Keratinocyte (primary cell): ENCODE results near the gene RGS13. TPM values are rescaled to one million over a fixed set of nuclear protein-coding genes. Genes with fewer than 3 reads are reported as not detected.

Source experiments
- DNase-seq: peaks from one replicate; pipeline ENCODE4 v3.0.0-alpha.2; 2011; ENCODE audit warnings: low read depth, missing footprints, low spot score
- FAIRE-seq: peaks from 2 replicates; lab custom pipeline; 2011; peaks lifted over from hg19 to GRCh38; lab: Jason Lieb, UNC
- H2AFZ ChIP-seq: 2 replicates; pipeline ENCODE4 v1.6.0; 2012; ENCODE audit warnings: low read length, control low read depth, inconsistent platforms; ENCODE audit not compliant: control insufficient read depth
- H3K27ac ChIP-seq: 2 replicates; pipeline ENCODE4 v1.5.1; 2011; ENCODE audit warnings: low read length; ENCODE audit not compliant: control insufficient read depth, insufficient read depth
- H3K27me3 ChIP-seq: 3 replicates; pipeline ENCODE4 v1.6.0; 2011; ENCODE audit warnings: low read length; ENCODE audit not compliant: control insufficient read depth, insufficient read depth; ENCODE audit errors: extremely low read depth
- H3K36me3 ChIP-seq, 2 experiments: 2 replicates in 1 of 2; 3 replicates in 1 of 2; pipeline ENCODE4 v1.5.1; 2011; ENCODE audit warnings: low read length in 2 of 2, mild to moderate bottlenecking in 1 of 2; ENCODE audit not compliant: control insufficient read depth in 2 of 2, insufficient read depth in 2 of 2; ENCODE audit errors: extremely low read depth in 1 of 2
- H3K4me1 ChIP-seq: 3 replicates; pipeline ENCODE4 v1.5.1; 2011; ENCODE audit warnings: low read length; ENCODE audit not compliant: control insufficient read depth, insufficient read depth; ENCODE audit errors: extremely low read depth
- H3K4me2 ChIP-seq: 3 replicates; pipeline ENCODE4 v1.6.0; 2011; ENCODE audit warnings: low read depth, low read length; ENCODE audit not compliant: control insufficient read depth, insufficient read depth; ENCODE audit errors: extremely low read depth
- H3K4me3 ChIP-seq, 3 experiments: fragments of 200-600 bp in 1 of 3; sonication (generic) in 1 of 3; 2 replicates in 2 of 3; 3 replicates in 1 of 3; pipeline ENCODE4 v1.5.1; 2011 to 2016; ENCODE audit warnings: low read length in 3 of 3, mild to moderate bottlenecking in 3 of 3, control low read depth in 2 of 3, inconsistent platforms in 1 of 3, low read depth in 1 of 3, mixed read lengths in 1 of 3, mixed run types in 1 of 3, moderate library complexity in 1 of 3; ENCODE audit not compliant: control insufficient read depth in 2 of 3, insufficient read depth in 2 of 3; ENCODE audit errors: extremely low read depth in 1 of 3
- H3K79me2 ChIP-seq: 2 replicates; pipeline ENCODE4 v1.6.0; 2012; ENCODE audit warnings: low read length; ENCODE audit not compliant: control insufficient read depth, insufficient read depth
- H3K9ac ChIP-seq: 3 replicates; pipeline ENCODE4 v1.6.0; 2011; ENCODE audit warnings: low read length; ENCODE audit not compliant: control insufficient read depth, insufficient read depth; ENCODE audit errors: extremely low read depth
- H3K9me1 ChIP-seq: 3 replicates; pipeline ENCODE4 v1.6.0; 2011; ENCODE audit warnings: low read length; ENCODE audit not compliant: control insufficient read depth, insufficient read depth; ENCODE audit errors: extremely low read depth
- H3K9me3 ChIP-seq: 2 replicates; pipeline ENCODE4 v1.5.1; 2012; ENCODE audit warnings: low read depth, low read length; ENCODE audit not compliant: control insufficient read depth
- H4K20me1 ChIP-seq: 3 replicates; pipeline ENCODE4 v1.6.0; 2011; ENCODE audit warnings: low read length; ENCODE audit not compliant: control insufficient read depth, insufficient read depth; ENCODE audit errors: extremely low read depth
- EZH2 ChIP-seq: IDR thresholded peaks from one replicate; pipeline ENCODE4 v1.6.1; 2012; ENCODE audit warnings: inconsistent platforms, mild to moderate bottlenecking, low read length, moderate library complexity
- dilution Hi-C: fragments of 300-500 bp; cut with MboI; formaldehyde crosslinking; loops from one replicate; pipeline ENCODE4 v1.7.0; 2020; ENCODE audit warnings: low sequenced_read_pairs; ENCODE audit not compliant: extremely low pct_ligation_motif_present
- polyA plus RNA-seq, 5 experiments: library from polyadenylated mRNA; depleted of rRNA in 3 of 5; stranded (reverse) in 3 of 5; stranded (forward) in 1 of 5; unstranded in 1 of 5; fragments of >200 nt; gene quantifications; 1 replicate in 1 of 5; 2 replicates in 3 of 5; 3 replicates in 1 of 5; pipeline versions ENCODE4 v1.2.1 to v1.2.3, GENCODE V29; 2011 to 2012; ENCODE audit warnings: missing spikeins in 2 of 5, low read depth in 1 of 5, low replicate concordance in 1 of 5
- TF ChIP-seq, protein P1 (sequence below), 3 experiments: IDR thresholded peaks in 1 of 3; conservative IDR thresholded peaks in 1 of 3; optimal IDR thresholded peaks in 1 of 3; 2 replicates in 2 of 3; 3 replicates in 1 of 3; pipeline versions ENCODE3 to v1.5.1; 2011; ENCODE audit warnings: low read length in 3 of 3, mild to moderate bottlenecking in 3 of 3, moderate library complexity in 2 of 3, control low read depth in 1 of 3, inconsistent platforms in 1 of 3; ENCODE audit not compliant: insufficient read depth in 2 of 3; ENCODE audit errors: extremely low read depth in 1 of 3

The RGS13 gene
- polyA plus RNA-seq, 1 donor (not counting 4 experiments of a cell fraction or from before 2014, with no cell fraction given) = not detected

DNA sequence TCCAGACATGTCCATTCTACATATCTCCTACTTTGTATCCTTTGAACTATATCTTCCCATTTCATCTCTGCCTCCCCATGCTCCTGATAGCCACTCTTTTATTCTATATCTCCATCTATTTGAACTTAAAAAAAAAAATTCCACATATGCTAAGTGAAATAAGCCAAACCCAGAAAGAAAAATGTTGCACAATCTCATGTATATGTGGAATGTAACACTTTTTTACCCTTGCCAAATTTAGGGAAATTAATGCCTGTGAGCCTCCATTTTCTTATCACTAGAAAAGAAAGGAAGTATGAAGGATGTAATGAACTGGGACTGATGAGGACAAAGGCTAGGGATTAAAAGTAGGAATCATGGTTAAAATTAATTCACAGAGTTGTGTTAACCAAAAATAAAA lies 53.5 kb downstream of the RGS13 start:
- Histone ChIP-seq H3K4me3 (no peak overlapping the region), H3K79me2 (no peaks in the 10 kb centered on the region), H3K9ac (no peak overlapping the region), H3K36me3 (no peaks in the 10 kb centered on the region), H2AFZ (no peak overlapping the region), H3K9me1 (no peaks in the 10 kb centered on the region), H3K4me1 (no peaks in the 10 kb centered on the region), H3K4me2 (no peak overlapping the region), H3K27ac (no peak overlapping the region), H3K9me3 (no peaks in the 10 kb centered on the region), H3K27me3 (no peaks in the 10 kb centered on the region), H4K20me1 (no peaks in the 10 kb centered on the region)
- no peak for DNase-seq
- TF ChIP-seq, protein P1, sequence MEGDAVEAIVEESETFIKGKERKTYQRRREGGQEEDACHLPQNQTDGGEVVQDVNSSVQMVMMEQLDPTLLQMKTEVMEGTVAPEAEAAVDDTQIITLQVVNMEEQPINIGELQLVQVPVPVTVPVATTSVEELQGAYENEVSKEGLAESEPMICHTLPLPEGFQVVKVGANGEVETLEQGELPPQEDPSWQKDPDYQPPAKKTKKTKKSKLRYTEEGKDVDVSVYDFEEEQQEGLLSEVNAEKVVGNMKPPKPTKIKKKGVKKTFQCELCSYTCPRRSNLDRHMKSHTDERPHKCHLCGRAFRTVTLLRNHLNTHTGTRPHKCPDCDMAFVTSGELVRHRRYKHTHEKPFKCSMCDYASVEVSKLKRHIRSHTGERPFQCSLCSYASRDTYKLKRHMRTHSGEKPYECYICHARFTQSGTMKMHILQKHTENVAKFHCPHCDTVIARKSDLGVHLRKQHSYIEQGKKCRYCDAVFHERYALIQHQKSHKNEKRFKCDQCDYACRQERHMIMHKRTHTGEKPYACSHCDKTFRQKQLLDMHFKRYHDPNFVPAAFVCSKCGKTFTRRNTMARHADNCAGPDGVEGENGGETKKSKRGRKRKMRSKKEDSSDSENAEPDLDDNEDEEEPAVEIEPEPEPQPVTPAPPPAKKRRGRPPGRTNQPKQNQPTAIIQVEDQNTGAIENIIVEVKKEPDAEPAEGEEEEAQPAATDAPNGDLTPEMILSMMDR (optimal IDR thresholded peaks at IDR 0.05 in 1 of 3, IDR thresholded peaks at IDR 0.05 in 1 of 3, conservative IDR thresholded peaks at IDR 0.05 in 1 of 3; ENCODE audit: extremely low read depth in 1 of 3, insufficient read depth in 2 of 3, low read length in 3 of 3) = no peak
- TF ChIP-seq EZH2 = no peak
- dilution Hi-C loops = no loop called here
- FAIRE-seq = no peak

DNA sequence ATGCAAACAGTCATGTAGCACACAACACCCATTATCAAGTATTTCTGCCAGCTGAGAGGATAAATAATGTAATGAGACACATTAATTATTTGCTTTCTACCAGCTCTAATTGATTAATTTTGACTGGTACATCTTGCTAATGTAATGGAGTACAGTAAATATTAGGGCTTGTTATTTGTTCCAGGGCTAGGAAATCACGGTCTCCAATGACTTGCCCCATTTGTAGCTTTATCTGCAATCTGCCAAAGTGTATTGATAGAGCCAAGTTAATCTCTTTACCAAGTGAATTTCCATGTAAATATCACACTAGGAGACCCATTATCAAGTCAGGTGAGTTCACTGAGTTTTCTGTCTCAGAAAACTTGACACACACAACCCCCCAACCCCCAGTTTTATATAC lies 55.1 kb downstream of the RGS13 start:
- Histone ChIP-seq H3K4me3 (no peak overlapping the region), H3K27ac (no peak overlapping the region), H3K79me2 (no peaks in the 10 kb centered on the region), H3K4me2 (no peak overlapping the region), H3K9me3 (no peaks in the 10 kb centered on the region), H3K9ac (no peak overlapping the region), H4K20me1 (no peaks in the 10 kb centered on the region), H3K36me3 (no peaks in the 10 kb centered on the region), H3K4me1 (no peaks in the 10 kb centered on the region), H3K27me3 (no peaks in the 10 kb centered on the region), H3K9me1 (no peaks in the 10 kb centered on the region), H2AFZ (no peak overlapping the region)
- DNase-seq (no peak), FAIRE-seq (no peak)
- TF ChIP-seq, protein P1 (optimal IDR thresholded peaks at IDR 0.05 in 1 of 3, IDR thresholded peaks at IDR 0.05 in 1 of 3, conservative IDR thresholded peaks at IDR 0.05 in 1 of 3; ENCODE audit: extremely low read depth in 1 of 3, insufficient read depth in 2 of 3, low read length in 3 of 3) = no peak
- no peak for TF ChIP-seq EZH2
- dilution Hi-C loops = no loop called here
